Measurements from ENCODE around the gene STYXL1. TPM values are rescaled to one million over a fixed set of nuclear protein-coding genes. Genes with fewer than 3 reads are reported as not detected.
"Not testable (repeated sequence)": the region's sequence is repeated elsewhere in the genome, so short reads cannot be mapped to it uniquely, and the experiment has no call there.

Gene STYXL1
- total RNA-seq, 1 donor from 2014 or later, result 46.3 TPM

DNA sequence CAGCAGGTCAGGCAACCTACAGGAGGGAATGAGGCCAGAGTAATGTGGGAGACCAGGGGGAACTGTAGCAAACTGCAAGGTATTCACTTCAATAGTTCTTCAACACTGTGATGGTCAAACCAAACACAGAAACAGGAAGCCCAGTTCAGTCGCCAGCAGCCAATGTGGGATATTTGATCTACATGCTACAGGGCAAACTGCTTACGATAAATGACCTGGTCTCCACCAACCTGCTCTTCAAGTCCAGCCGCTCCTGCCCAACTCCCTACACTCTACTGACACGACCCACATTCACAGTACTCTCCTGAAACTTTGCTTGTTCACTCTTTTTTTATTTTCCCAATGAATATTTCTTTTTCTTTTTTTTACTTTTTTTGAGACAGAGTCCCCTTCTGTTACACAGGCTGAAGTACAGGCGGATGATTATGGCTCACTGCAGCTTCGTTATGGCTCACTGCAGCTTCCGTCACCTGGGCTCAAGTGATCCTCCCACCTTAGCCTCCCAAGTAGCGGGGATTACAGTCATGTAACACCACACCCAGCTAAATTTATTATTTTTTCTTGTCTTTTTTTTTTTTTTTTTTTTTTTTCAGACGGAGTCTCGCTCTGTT, 42.2 kb upstream of the STYXL1 start:
- no peak overlapping the region for H3K27ac Mint-ChIP-seq (ENCODE audit: unreplicated experiment)
- no peaks in the 10 kb centered on the region for H3K27me3 Mint-ChIP-seq (ENCODE audit: unreplicated experiment)
- TF ChIP-seq, protein P1, sequence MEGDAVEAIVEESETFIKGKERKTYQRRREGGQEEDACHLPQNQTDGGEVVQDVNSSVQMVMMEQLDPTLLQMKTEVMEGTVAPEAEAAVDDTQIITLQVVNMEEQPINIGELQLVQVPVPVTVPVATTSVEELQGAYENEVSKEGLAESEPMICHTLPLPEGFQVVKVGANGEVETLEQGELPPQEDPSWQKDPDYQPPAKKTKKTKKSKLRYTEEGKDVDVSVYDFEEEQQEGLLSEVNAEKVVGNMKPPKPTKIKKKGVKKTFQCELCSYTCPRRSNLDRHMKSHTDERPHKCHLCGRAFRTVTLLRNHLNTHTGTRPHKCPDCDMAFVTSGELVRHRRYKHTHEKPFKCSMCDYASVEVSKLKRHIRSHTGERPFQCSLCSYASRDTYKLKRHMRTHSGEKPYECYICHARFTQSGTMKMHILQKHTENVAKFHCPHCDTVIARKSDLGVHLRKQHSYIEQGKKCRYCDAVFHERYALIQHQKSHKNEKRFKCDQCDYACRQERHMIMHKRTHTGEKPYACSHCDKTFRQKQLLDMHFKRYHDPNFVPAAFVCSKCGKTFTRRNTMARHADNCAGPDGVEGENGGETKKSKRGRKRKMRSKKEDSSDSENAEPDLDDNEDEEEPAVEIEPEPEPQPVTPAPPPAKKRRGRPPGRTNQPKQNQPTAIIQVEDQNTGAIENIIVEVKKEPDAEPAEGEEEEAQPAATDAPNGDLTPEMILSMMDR (IDR thresholded peaks at IDR 0.05; ENCODE audit: unreplicated experiment), result no peak
- no peak overlapping the region for H3K4me3 Mint-ChIP-seq (ENCODE audit: unreplicated experiment)
- no peaks in the 10 kb centered on the region for H3K36me3 Mint-ChIP-seq (ENCODE audit: low read depth, unreplicated experiment)
- H3K9me3 Mint-ChIP-seq (ENCODE audit: unreplicated experiment), result no peaks in the 10 kb centered on the region
- DNase-seq (ENCODE audit: low spot score), result no peak
- H3K4me1 Mint-ChIP-seq (ENCODE audit: unreplicated experiment), result no peaks in the 10 kb centered on the region

- H3K9me3 Mint-ChIP-seq (ENCODE audit: unreplicated experiment); DNase-seq (ENCODE audit: low spot score); H3K36me3 Mint-ChIP-seq (ENCODE audit: low read depth, unreplicated experiment); H3K27ac Mint-ChIP-seq (ENCODE audit: unreplicated experiment); H3K4me1 Mint-ChIP-seq (ENCODE audit: unreplicated experiment); H3K27me3 Mint-ChIP-seq (ENCODE audit: unreplicated experiment); H3K4me3 Mint-ChIP-seq (ENCODE audit: unreplicated experiment): not testable (repeated sequence)
Observed at GRCh38 chr7:76087362-76087791, 39.6 kb upstream of the STYXL1 start.

- DNase-seq (ENCODE audit: low spot score), result no peak
- Mint-ChIP-seq H3K27ac (ENCODE audit: unreplicated experiment) (no peak overlapping the region), H3K4me3 (ENCODE audit: unreplicated experiment) (no peak overlapping the region), H3K36me3 (ENCODE audit: low read depth, unreplicated experiment) (no peaks in the 10 kb centered on the region), H3K27me3 (ENCODE audit: unreplicated experiment) (no peaks in the 10 kb centered on the region), H3K9me3 (ENCODE audit: unreplicated experiment) (no peaks in the 10 kb centered on the region), H3K4me1 (ENCODE audit: unreplicated experiment) (no peaks in the 10 kb centered on the region)
- TF ChIP-seq, protein P1 (IDR thresholded peaks at IDR 0.05; ENCODE audit: unreplicated experiment), result no peak
Observed at GRCh38 chr7:76086070-76086469, 38.3 kb upstream of the STYXL1 start.

DNA sequence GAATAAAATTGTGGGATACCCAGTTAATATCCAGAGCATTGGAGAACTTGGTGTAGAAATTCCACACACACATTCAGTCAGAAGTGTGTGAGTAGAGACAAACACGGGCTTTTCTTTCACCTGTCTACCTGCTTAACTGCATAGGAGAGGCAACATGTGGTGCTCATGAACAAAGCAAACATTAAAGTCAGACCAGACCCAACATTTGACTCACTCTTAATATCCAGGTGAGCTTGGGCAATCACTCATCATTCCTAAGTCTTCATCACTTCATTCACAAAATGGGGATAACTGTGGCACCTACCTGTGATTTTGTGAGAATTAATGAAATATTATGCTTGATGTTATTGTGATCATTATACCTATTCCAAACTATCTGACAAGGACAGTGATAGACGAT, 36.3 kb upstream of the STYXL1 start:
- not testable (repeated sequence) for DNase-seq (ENCODE audit: low spot score); H3K36me3 Mint-ChIP-seq (ENCODE audit: low read depth, unreplicated experiment); H3K9me3 Mint-ChIP-seq (ENCODE audit: unreplicated experiment); H3K27ac Mint-ChIP-seq (ENCODE audit: unreplicated experiment); H3K4me1 Mint-ChIP-seq (ENCODE audit: unreplicated experiment); H3K4me3 Mint-ChIP-seq (ENCODE audit: unreplicated experiment); H3K27me3 Mint-ChIP-seq (ENCODE audit: unreplicated experiment)

DNA sequence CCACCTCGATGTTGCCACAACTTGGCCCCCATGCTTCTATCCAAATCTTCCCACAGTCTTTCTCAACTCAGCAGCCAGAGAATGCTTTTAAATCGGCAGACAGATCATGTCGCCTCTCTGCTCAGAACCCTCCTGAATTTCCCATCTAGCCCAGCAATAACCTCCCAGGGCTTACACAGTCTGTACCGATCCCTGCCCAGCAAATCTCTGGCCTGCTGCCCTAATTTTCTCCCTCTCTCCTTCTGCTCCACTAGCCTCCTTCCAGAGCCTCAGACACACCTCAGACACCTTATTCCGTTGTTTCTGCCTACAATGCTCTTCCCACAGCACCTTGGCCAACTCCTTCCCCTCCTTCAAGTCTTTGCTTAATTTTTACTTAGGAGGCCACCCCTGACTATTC, 32.4 kb upstream of the STYXL1 start:
- H3K27ac Mint-ChIP-seq (ENCODE audit: unreplicated experiment), result no peak overlapping the region
- H3K4me1 Mint-ChIP-seq (ENCODE audit: unreplicated experiment), result peaks cover 2% of the 10 kb centered on the region
- no peaks in the 10 kb centered on the region for H3K36me3 Mint-ChIP-seq (ENCODE audit: low read depth, unreplicated experiment)
- H3K27me3 Mint-ChIP-seq (ENCODE audit: unreplicated experiment), result no peaks in the 10 kb centered on the region
- no peak for DNase-seq (ENCODE audit: low spot score)
- TF ChIP-seq, protein P1 (IDR thresholded peaks at IDR 0.05; ENCODE audit: unreplicated experiment), result no peak
- no peaks in the 10 kb centered on the region for H3K9me3 Mint-ChIP-seq (ENCODE audit: unreplicated experiment)
- no peak overlapping the region for H3K4me3 Mint-ChIP-seq (ENCODE audit: unreplicated experiment)

GRCh38 chr7:76077435-76077834, 29.6 kb upstream of the STYXL1 start:
- no peak for DNase-seq (ENCODE audit: low spot score)
- TF ChIP-seq, protein P1 (IDR thresholded peaks at IDR 0.05; ENCODE audit: unreplicated experiment), result no peak
- H3K9me3 Mint-ChIP-seq (ENCODE audit: unreplicated experiment), result no peaks in the 10 kb centered on the region
- no peaks in the 10 kb centered on the region for H3K27me3 Mint-ChIP-seq (ENCODE audit: unreplicated experiment)
- H3K4me3 Mint-ChIP-seq (ENCODE audit: unreplicated experiment), result no peak overlapping the region
- peaks cover 2% of the 10 kb centered on the region for H3K4me1 Mint-ChIP-seq (ENCODE audit: unreplicated experiment)
- no peaks in the 10 kb centered on the region for H3K36me3 Mint-ChIP-seq (ENCODE audit: low read depth, unreplicated experiment)
- H3K27ac Mint-ChIP-seq (ENCODE audit: unreplicated experiment), result no peak overlapping the region

Data from endothelial cell (in vitro differentiated cells).